GM12878 (cell line): ENCODE measurements around the gene SEMA3A. TPM values are rescaled to one million over a fixed set of nuclear protein-coding genes. Genes with fewer than 3 reads are reported as not detected.

Source experiments
- ATAC-seq: fragments of 200-7000 bp; cut with Tn5 transposase; 3 replicates; pipeline ENCODE4 v1.9.1; 2020; ENCODE audit warnings: mild to moderate bottlenecking, moderate library complexity
- BruUV-seq: library from RNA; stranded (reverse); fragments of 400-500 nt; replicated peaks from 2 replicates; lab custom pipeline; 2021; lab: Mats Ljungman, UMichigan
- CTCF ChIA-PET: fragments of 300-600 bp; sonication (Branson Sonifier 250); formaldehyde crosslinking; extraction: SDS; loops from one replicate; lab custom pipeline; 2021; ENCODE audit warnings: inconsistent platforms; lab: Yijun Ruan, JAX
- POLR2A ChIA-PET: fragments of 350-600 bp; formaldehyde crosslinking; extraction: SDS; loops from one replicate; lab custom pipeline; 2021; ENCODE audit warnings: inconsistent platforms; lab: Charles Lee
- RAD21 ChIA-PET: fragments of 300-600 bp; sonication (Branson Sonifier 250); formaldehyde crosslinking; loops from one replicate; lab custom pipeline; 2023; ENCODE audit warnings: antibody characterized with exemption; ENCODE audit not compliant: unreplicated experiment; lab: Charles Lee
- SMC1A ChIA-PET: fragments of 300-600 bp; sonication (Branson Sonifier 250); formaldehyde crosslinking; loops from one replicate; lab custom pipeline; 2023; ENCODE audit not compliant: unreplicated experiment, uncharacterized antibody; lab: Charles Lee
- DNase-seq: peaks from one replicate; pipeline ENCODE4 v3.0.0-alpha.2; 2011; ENCODE audit warnings: low read depth, low spot score
- FAIRE-seq: peaks from 3 replicates; lab custom pipeline; 2011; peaks lifted over from hg19 to GRCh38; lab: Jason Lieb, UNC
- H2AFZ ChIP-seq: 2 replicates; pipeline ENCODE4 v1.6.0; 2011; ENCODE audit warnings: low read depth, low read length, control low read depth; ENCODE audit not compliant: control insufficient read depth
- H3K27ac ChIP-seq: 2 replicates; pipeline ENCODE4 v1.5.1; 2011; ENCODE audit warnings: control low read depth; ENCODE audit not compliant: control insufficient read depth, insufficient read depth
- H3K27me3 ChIP-seq, 2 experiments: replicated peaks in 1 of 2; 2 replicates each; pipeline versions ENCODE4 v1.6.0 to v1.6.1; 2011; ENCODE audit warnings: low read length in 1 of 2; ENCODE audit not compliant: control insufficient read depth in 2 of 2, insufficient read depth in 2 of 2
- H3K36me3 ChIP-seq, 2 experiments: 2 replicates each; pipeline ENCODE4 v1.5.1; 2011; ENCODE audit warnings: low read length in 1 of 2; ENCODE audit not compliant: control insufficient read depth in 2 of 2, insufficient read depth in 2 of 2
- H3K4me1 ChIP-seq: 2 replicates; pipeline ENCODE4 v1.6.1; 2011; ENCODE audit warnings: mild to moderate bottlenecking, low read length, moderate library complexity, mixed read lengths; ENCODE audit not compliant: control insufficient read depth, insufficient read depth
- H3K4me2 ChIP-seq: 2 replicates; pipeline ENCODE4 v1.6.0; 2011; ENCODE audit warnings: control low read depth; ENCODE audit not compliant: control insufficient read depth, insufficient read depth
- H3K4me3 ChIP-seq: fragments of 200-600 bp; sonication (generic); 2 replicates; pipeline ENCODE4 v1.5.1; 2016
- H3K79me2 ChIP-seq: 2 replicates; pipeline ENCODE4 v1.6.0; 2011; ENCODE audit warnings: low read length; ENCODE audit not compliant: control insufficient read depth, insufficient read depth
- H3K9ac ChIP-seq: 2 replicates; pipeline ENCODE4 v1.8.0; 2011; ENCODE audit warnings: low read length, control low read depth, mixed read lengths; ENCODE audit not compliant: control insufficient read depth, insufficient read depth
- H3K9me3 ChIP-seq: replicated peaks from 3 replicates; pipeline ENCODE4 v1.5.1; 2011; ENCODE audit warnings: mild to moderate bottlenecking, low read length; ENCODE audit not compliant: control insufficient read depth, insufficient read depth
- H4K20me1 ChIP-seq: 2 replicates; pipeline ENCODE4 v1.6.0; 2011; ENCODE audit not compliant: control insufficient read depth, insufficient read depth
- ATF7 ChIP-seq: fragments of 450-650 bp; IDR thresholded peaks from 2 replicates; pipeline ENCODE4 v1.6.1; 2016; ENCODE audit warnings: low read depth, mild to moderate bottlenecking
- CHD2 ChIP-seq: IDR thresholded peaks from 2 replicates; pipeline ENCODE4 v1.6.1; 2011; ENCODE audit warnings: low read depth, low read length, improper control_type of control experiment, borderline replicate concordance
- EP300 ChIP-seq, 2 experiments: fragments of 150-350 bp in 1 of 2; IDR thresholded peaks; 2 replicates each; pipeline ENCODE4 v1.6.1; 2011 to 2012; ENCODE audit warnings: low read depth in 2 of 2, low read length in 2 of 2, borderline replicate concordance in 1 of 2, improper control_type of control experiment in 1 of 2, inconsistent platforms in 1 of 2; ENCODE audit not compliant: control insufficient read depth in 1 of 2
- IKZF1 ChIP-seq: fragments of 450-650 bp; conservative IDR thresholded peaks from 2 replicates; pipeline ENCODE4 v1.6.1; 2017; ENCODE audit warnings: antibody characterized with exemption, mild to moderate bottlenecking
- KDM1A ChIP-seq: fragments of 200-600 bp; sonication (generic); IDR thresholded peaks from 2 replicates; pipeline ENCODE4 v1.6.1; 2016; ENCODE audit warnings: borderline replicate concordance
- RAD21 ChIP-seq: IDR thresholded peaks from 2 replicates; pipeline ENCODE4 v1.6.1; 2011; ENCODE audit warnings: mild to moderate bottlenecking, low read depth, low read length, moderate library complexity; ENCODE audit not compliant: insufficient read depth
- SIN3A ChIP-seq: IDR thresholded peaks from 2 replicates; pipeline ENCODE4 v1.6.1; 2012; ENCODE audit warnings: low read depth, low read length, improper control_type of control experiment
- SMAD5 ChIP-seq: IDR thresholded peaks from 2 replicates; pipeline ENCODE4 v1.6.1; 2016; ENCODE audit warnings: antibody characterized with exemption, low read depth
- SREBF1 ChIP-seq: IDR thresholded peaks from 2 replicates; pipeline ENCODE4 v1.6.1; 2012; ENCODE audit warnings: mild to moderate bottlenecking, low read length
- SUPT20H ChIP-seq: IDR thresholded peaks from 2 replicates; pipeline ENCODE4 v1.6.1; 2011; ENCODE audit warnings: low read depth, mild to moderate bottlenecking, low read length, moderate library complexity, borderline replicate concordance; ENCODE audit not compliant: control insufficient read depth
- TBL1XR1 ChIP-seq: IDR thresholded peaks from 2 replicates; pipeline ENCODE4 v1.6.1; 2012; ENCODE audit warnings: low read depth, low read length, improper control_type of control experiment
- TCF12 ChIP-seq: IDR thresholded peaks from 2 replicates; pipeline ENCODE4 v1.6.1; 2011; ENCODE audit warnings: low read depth, mild to moderate bottlenecking, low read length
- ZBED1 ChIP-seq: IDR thresholded peaks from 2 replicates; pipeline ENCODE4 v1.6.1; 2016; ENCODE audit warnings: borderline replicate concordance
- WGBS: methylation state at CpG from one replicate; pipeline ENCODE4 v1.1.6; 2016; ENCODE audit warnings: low lambda C conversion rate; ENCODE audit not compliant: insufficient replicate concordance, insufficient coverage; ENCODE audit errors: missing lambda C conversion rate; 5-methylcytosine and 5-hydroxymethylcytosine counted together
- in situ Hi-C: fragments of 300-500 bp; cut with MboI; formaldehyde crosslinking; loops from 9 replicates; pipeline ENCODE4 v1.14.3; 2018; ENCODE audit warnings: mixed read lengths
- intact Hi-C: fragments of 100-400 bp; cut with micrococcal nuclease; formaldehyde crosslinking; loops from one replicate; pipeline ENCODE4 v1.14.2; 2022; ENCODE audit not compliant: unreplicated experiment
- polyA plus RNA-seq, 11 experiments: library from polyadenylated mRNA; depleted of rRNA in 4 of 11; unstranded in 6 of 11; stranded (reverse) in 5 of 11; fragments of >200 nt; fragmentation: Nextera tagmentation in 4 of 11; fragmentation: Illumina TruSeq in 1 of 11; extraction: Ambion mirVana in 4 of 11; extraction: Trizol in 1 of 11; gene quantifications; 1 replicate in 1 of 11; 2 replicates in 10 of 11; pipeline versions ENCODE4 v1.2.1 to v1.2.3, GENCODE V29; 2011 to 2016; ENCODE audit warnings: inconsistent platforms in 2 of 11, missing spikeins in 2 of 11, low read depth in 1 of 11
- total RNA-seq, 4 experiments: library from RNA; depleted of rRNA in 3 of 4; stranded (reverse); fragments of >200 nt in 3 of 4; fragmentation: Illumina TruSeq in 1 of 4; extraction: Trizol in 1 of 4; gene quantifications; 2 replicates each; pipeline versions ENCODE4 v1.2.1 to v1.2.3, GENCODE V29; 2013 to 2021
- TF ChIP-seq, protein P1 (sequence below): IDR thresholded peaks from 2 replicates; pipeline ENCODE4 v1.6.1; 2012; ENCODE audit warnings: low read length, inconsistent platforms
- TF ChIP-seq, protein P2 (sequence below): IDR thresholded peaks from 2 replicates; pipeline ENCODE4 v1.6.1; 2011; ENCODE audit warnings: borderline replicate concordance, low read depth, mild to moderate bottlenecking, moderate library complexity, low read length; ENCODE audit not compliant: insufficient read depth, poor library complexity, severe bottlenecking
- TF ChIP-seq, protein P3 (sequence below): fragments of 150-350 bp; IDR thresholded peaks from 2 replicates; pipeline ENCODE4 v1.6.1; 2016; ENCODE audit warnings: low read depth, low read length

SEMA3A gene
- total and polyA plus RNA-seq, 10 of the 15 experiments (the other 5 are each of a cell fraction or from before 2014, with no cell fraction given) = 0.01 to 3.3 (median 0.24) TPM

DNA sequence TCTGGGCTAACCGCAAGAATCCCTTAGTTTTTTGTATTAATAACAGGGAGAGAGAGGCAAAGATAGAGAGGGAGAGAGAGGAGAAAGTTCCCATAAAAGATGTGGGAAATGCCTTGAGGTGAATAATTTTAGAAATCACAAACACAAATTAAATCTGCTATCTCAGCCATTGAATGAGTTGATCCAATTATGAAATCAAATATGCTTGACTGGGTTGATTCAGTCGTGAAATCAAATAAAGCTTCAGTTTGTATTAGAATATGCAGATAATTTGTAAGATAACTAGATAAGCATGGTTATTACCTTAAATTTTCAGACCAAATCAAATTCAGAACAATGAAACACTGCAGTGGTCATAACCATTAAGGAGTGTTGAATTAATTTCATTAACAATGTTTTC is 68.9 kb downstream of the SEMA3A start:
- Histone ChIP-seq H4K20me1 (no peaks in the 10 kb centered on the region), H3K4me3 (no peak overlapping the region), H3K4me2 (no peak overlapping the region), H2AFZ (no peak overlapping the region), H3K27ac (no peak overlapping the region), H3K9me3 (no peaks in the 10 kb centered on the region), H3K9ac (no peak overlapping the region), H3K36me3 (no peaks in the 10 kb centered on the region), H3K79me2 (no peaks in the 10 kb centered on the region), H3K4me1 (no peaks in the 10 kb centered on the region), H3K27me3 (no peaks in the 10 kb centered on the region)
- no peak for TF ChIP-seq TCF12
- TF ChIP-seq RAD21 = no peak
- TF ChIP-seq, protein P1, sequence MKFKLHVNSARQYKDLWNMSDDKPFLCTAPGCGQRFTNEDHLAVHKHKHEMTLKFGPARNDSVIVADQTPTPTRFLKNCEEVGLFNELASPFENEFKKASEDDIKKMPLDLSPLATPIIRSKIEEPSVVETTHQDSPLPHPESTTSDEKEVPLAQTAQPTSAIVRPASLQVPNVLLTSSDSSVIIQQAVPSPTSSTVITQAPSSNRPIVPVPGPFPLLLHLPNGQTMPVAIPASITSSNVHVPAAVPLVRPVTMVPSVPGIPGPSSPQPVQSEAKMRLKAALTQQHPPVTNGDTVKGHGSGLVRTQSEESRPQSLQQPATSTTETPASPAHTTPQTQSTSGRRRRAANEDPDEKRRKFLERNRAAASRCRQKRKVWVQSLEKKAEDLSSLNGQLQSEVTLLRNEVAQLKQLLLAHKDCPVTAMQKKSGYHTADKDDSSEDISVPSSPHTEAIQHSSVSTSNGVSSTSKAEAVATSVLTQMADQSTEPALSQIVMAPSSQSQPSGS = no peak
- TF ChIP-seq ZBED1 = no peak
- TF ChIP-seq ATF7 = no peak
- TF ChIP-seq, protein P2, sequence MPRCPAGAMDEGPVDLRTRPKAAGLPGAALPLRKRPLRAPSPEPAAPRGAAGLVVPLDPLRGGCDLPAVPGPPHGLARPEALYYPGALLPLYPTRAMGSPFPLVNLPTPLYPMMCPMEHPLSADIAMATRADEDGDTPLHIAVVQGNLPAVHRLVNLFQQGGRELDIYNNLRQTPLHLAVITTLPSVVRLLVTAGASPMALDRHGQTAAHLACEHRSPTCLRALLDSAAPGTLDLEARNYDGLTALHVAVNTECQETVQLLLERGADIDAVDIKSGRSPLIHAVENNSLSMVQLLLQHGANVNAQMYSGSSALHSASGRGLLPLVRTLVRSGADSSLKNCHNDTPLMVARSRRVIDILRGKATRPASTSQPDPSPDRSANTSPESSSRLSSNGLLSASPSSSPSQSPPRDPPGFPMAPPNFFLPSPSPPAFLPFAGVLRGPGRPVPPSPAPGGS = no peak
- no peak for TF ChIP-seq SUPT20H
- TF ChIP-seq TBL1XR1 = no peak
- no peak for TF ChIP-seq SIN3A
- no peak for TF ChIP-seq EP300 (IDR thresholded peaks at IDR 0.05; ENCODE audit: borderline replicate concordance in 1 of 2, control insufficient read depth in 1 of 2, low read depth in 2 of 2, low read length in 2 of 2)
- TF ChIP-seq KDM1A = no peak
- no peak for TF ChIP-seq SMAD5
- no peak for TF ChIP-seq IKZF1
- TF ChIP-seq CHD2 = no peak
- TF ChIP-seq SREBF1 = no peak
- TF ChIP-seq, protein P3, sequence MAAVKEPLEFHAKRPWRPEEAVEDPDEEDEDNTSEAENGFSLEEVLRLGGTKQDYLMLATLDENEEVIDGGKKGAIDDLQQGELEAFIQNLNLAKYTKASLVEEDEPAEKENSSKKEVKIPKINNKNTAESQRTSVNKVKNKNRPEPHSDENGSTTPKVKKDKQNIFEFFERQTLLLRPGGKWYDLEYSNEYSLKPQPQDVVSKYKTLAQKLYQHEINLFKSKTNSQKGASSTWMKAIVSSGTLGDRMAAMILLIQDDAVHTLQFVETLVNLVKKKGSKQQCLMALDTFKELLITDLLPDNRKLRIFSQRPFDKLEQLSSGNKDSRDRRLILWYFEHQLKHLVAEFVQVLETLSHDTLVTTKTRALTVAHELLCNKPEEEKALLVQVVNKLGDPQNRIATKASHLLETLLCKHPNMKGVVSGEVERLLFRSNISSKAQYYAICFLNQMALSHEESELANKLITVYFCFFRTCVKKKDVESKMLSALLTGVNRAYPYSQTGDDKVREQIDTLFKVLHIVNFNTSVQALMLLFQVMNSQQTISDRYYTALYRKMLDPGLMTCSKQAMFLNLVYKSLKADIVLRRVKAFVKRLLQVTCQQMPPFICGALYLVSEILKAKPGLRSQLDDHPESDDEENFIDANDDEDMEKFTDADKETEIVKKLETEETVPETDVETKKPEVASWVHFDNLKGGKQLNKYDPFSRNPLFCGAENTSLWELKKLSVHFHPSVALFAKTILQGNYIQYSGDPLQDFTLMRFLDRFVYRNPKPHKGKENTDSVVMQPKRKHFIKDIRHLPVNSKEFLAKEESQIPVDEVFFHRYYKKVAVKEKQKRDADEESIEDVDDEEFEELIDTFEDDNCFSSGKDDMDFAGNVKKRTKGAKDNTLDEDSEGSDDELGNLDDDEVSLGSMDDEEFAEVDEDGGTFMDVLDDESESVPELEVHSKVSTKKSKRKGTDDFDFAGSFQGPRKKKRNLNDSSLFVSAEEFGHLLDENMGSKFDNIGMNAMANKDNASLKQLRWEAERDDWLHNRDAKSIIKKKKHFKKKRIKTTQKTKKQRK = no peak
- ChIA-PET CTCF (no interaction called here), POLR2A (no interaction called here), SMC1A (no interaction called here), RAD21 (no interaction called here)
- intact Hi-C loops (no loop called here), in situ Hi-C loops (no loop called here)
- ATAC-seq (no peak), DNase-seq (no peak), FAIRE-seq (no peak)
- WGBS = 50% methylated on average over 2 of the region's 2 CpGs
- BruUV-seq = no TSS peak
